ENCODE results near the gene RUNX3. TPM values are rescaled to one million over a fixed set of nuclear protein-coding genes. Genes with fewer than 3 reads are reported as not detected.

RUNX3 gene
- total RNA-seq, 6 experiments from 2014 or later = 0.46 to 3.1 (median 0.84) TPM

DNA sequence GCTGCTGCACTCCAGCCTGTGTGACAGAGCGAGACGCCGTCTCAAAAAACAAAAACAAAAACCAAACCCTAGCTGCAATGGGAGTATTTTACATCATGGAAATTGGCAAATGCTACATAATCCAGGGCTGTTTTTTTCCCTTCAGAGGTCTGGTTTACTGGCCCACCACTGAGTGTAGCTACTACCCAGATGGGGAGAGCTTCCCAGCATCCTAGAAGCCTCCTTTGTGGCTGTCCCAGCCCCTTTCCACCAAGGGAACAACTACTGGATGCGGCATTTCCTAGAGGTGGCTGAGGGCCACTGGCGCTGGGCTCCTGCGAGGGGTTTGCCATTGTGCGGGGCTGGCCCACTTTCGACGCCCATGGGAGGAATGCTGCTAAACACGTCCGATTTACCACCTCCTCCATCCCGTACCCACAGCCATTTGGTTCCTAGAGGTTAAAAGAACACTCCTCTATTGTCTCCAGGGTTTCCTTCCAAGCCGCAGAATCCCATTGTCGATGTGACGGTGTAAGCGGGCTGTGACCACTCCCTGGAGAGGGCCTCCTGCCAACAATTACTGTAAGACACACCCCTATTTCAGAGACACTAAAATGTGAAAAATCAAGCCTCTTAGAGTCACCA is 55.4 kb downstream of the RUNX3 start:
- intact Hi-C loops (cut with DNase I) = no loop called here
- DNase-seq (no peak), ATAC-seq (no peak)
- no peak overlapping the region for H3K27ac ChIP-seq
- no peaks in the 10 kb centered on the region for H3K27me3 ChIP-seq
- WGBS (ENCODE audit: insufficient coverage, low coverage, low lambda C conversion rate, missing lambda C conversion rate) = 76% methylated on average over 7 of the region's 16 CpGs
- no peaks in the 10 kb centered on the region for H3K36me3 ChIP-seq
- no peak for TF ChIP-seq POLR2A (IDR thresholded peaks at IDR 0.05)
- TF ChIP-seq, protein P1, sequence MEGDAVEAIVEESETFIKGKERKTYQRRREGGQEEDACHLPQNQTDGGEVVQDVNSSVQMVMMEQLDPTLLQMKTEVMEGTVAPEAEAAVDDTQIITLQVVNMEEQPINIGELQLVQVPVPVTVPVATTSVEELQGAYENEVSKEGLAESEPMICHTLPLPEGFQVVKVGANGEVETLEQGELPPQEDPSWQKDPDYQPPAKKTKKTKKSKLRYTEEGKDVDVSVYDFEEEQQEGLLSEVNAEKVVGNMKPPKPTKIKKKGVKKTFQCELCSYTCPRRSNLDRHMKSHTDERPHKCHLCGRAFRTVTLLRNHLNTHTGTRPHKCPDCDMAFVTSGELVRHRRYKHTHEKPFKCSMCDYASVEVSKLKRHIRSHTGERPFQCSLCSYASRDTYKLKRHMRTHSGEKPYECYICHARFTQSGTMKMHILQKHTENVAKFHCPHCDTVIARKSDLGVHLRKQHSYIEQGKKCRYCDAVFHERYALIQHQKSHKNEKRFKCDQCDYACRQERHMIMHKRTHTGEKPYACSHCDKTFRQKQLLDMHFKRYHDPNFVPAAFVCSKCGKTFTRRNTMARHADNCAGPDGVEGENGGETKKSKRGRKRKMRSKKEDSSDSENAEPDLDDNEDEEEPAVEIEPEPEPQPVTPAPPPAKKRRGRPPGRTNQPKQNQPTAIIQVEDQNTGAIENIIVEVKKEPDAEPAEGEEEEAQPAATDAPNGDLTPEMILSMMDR (IDR thresholded peaks at IDR 0.05) = no peak
- no peaks in the 10 kb centered on the region for H3K4me1 ChIP-seq
- H3K9me3 ChIP-seq = no peaks in the 10 kb centered on the region
- H3K4me3 ChIP-seq = no peak overlapping the region

DNA sequence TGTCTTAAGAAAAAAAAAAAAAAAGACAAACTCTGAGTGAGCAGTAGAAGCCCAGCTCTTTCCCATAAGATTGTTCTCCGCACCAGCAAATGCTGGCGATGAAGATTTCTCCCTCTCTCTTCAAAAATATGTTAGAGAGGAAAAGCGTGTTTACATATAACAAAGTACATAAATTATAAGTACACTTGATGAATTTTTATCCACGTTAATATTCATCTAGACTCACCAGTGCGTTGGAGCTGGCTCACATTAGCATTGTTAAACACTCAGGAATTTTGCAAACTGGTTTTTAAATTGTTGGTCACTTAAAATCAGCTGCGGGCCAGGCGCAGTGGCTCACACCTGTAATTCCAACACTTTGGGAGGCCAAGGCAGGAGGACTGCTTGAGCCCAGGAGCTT is 56.0 kb downstream of the RUNX3 start:
- H3K27me3 ChIP-seq = no peaks in the 10 kb centered on the region
- no peak for DNase-seq
- H3K4me3 ChIP-seq = no peak overlapping the region
- H3K36me3 ChIP-seq = no peaks in the 10 kb centered on the region
- no peak for ATAC-seq
- 79% methylated on average over 6 of the region's 7 CpGs for WGBS (ENCODE audit: insufficient coverage, low coverage, low lambda C conversion rate, missing lambda C conversion rate)
- H3K27ac ChIP-seq = no peak overlapping the region
- no peak for TF ChIP-seq POLR2A (IDR thresholded peaks at IDR 0.05)
- TF ChIP-seq, protein P1 (IDR thresholded peaks at IDR 0.05) = no peak
- no peaks in the 10 kb centered on the region for H3K4me1 ChIP-seq
- H3K9me3 ChIP-seq = no peaks in the 10 kb centered on the region
- intact Hi-C loops (cut with DNase I) = no loop called here

- ATAC-seq = no peak
- Histone ChIP-seq H3K4me1 (no peaks in the 10 kb centered on the region), H3K4me3 (no peak overlapping the region), H3K27ac (no peak overlapping the region), H3K27me3 (no peaks in the 10 kb centered on the region), H3K36me3 (no peaks in the 10 kb centered on the region), H3K9me3 (no peaks in the 10 kb centered on the region)
- WGBS (ENCODE audit: insufficient coverage, low coverage, low lambda C conversion rate, missing lambda C conversion rate) = 88% methylated on average over 1 of the region's 1 CpG
- intact Hi-C loops (cut with DNase I) = no loop called here
- no peak for DNase-seq
- TF ChIP-seq, protein P1 (IDR thresholded peaks at IDR 0.05) = no peak
- no peak for TF ChIP-seq POLR2A (IDR thresholded peaks at IDR 0.05)
These were observed 56.9 kb downstream of the RUNX3 start for GRCh38 chr1:24873148-24873547.

DNA sequence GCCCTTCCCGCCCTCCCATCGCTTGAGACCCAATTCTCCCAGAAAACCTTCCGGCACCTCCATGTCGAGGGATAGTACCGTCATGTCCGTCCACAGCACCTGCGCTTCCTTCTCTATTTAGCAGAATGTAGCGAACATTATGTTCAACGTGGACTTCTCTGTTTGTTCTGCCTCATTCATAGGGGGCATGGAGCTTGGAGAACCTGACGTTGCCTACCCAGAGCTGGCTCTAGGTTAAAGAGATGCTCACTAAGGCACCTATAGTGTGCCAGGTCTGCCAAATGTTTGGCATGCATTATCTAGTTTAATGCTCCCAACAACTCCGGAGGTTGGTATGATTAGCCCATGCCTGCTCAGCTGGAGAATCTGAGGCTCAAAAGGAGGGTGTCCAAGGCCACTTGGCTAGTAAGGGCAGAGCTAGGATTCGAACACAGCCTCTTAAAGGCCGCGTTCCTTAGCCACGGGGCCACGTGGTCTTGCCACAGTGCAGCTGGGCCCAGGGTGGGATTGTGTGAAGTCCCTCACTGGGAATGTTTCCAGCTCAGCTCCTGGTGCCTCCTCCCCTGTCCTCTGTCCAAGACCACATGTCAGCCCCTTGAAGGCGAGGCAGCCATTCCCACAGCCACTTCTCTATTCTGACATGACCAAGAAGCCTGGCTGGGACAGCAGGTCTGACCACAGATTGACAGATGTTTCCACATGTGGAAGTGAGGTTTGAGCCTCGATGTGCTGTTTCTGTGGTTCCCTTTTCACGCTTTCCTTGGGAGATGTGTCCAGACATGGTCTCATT is 57.8 kb downstream of the RUNX3 start:
- ATAC-seq (peak in 2 of 4 donors; percentile 7 to 21), DNase-seq (no peak)
- Histone ChIP-seq H3K36me3 (no peaks in the 10 kb centered on the region), H3K4me3 (no peak overlapping the region), H3K27me3 (no peaks in the 10 kb centered on the region), H3K27ac (no peak overlapping the region), H3K9me3 (no peaks in the 10 kb centered on the region), H3K4me1 (no peaks in the 10 kb centered on the region)
- TF ChIP-seq, protein P1 (IDR thresholded peaks at IDR 0.05) = no peak
- TF ChIP-seq POLR2A (IDR thresholded peaks at IDR 0.05) = no peak
- 64% methylated on average over 10 of the region's 19 CpGs for WGBS (ENCODE audit: insufficient coverage, low coverage, low lambda C conversion rate, missing lambda C conversion rate)
- intact Hi-C loops (cut with DNase I) = no loop called here
